Lower leg skin (tissue), 4 donors: ENCODE results near the gene MPZL1. TPM values are rescaled to one million over a fixed set of nuclear protein-coding genes. Genes with fewer than 3 reads are reported as not detected.

Experiments
- DNase-seq, 2 donors: peaks; one replicate each; pipeline ENCODE4 v3.0.0-alpha.2; 2019; ENCODE audit warnings: low spot score in 2 of 2
- H3K4me3 ChIP-seq: fragments of 200-600 bp; sonication (generic); 2 replicates; pipeline ENCODE4 v1.5.1; 2017; ENCODE audit warnings: mild to moderate bottlenecking, low read depth; ENCODE audit not compliant: poor library complexity, severe bottlenecking
- CTCF ChIP-seq, 3 donors: fragments of 450-650 bp; IDR thresholded peaks; one replicate each; pipeline ENCODE4 v1.5.1; 2016; ENCODE audit warnings: antibody characterized with exemption in 3 of 3, mild to moderate bottlenecking in 3 of 3, moderate library complexity in 2 of 3
- POLR2A ChIP-seq, 2 donors: fragments of 450-650 bp; IDR thresholded peaks; one replicate each; pipeline ENCODE4 v1.6.1; 2016 to 2017; ENCODE audit warnings: antibody characterized with exemption in 2 of 2, mild to moderate bottlenecking in 1 of 2, moderate library complexity in 1 of 2
- WGBS, 2 donors: methylation state at CpG; one replicate each; pipeline ENCODE4 v1.1.5; 2018; 5-methylcytosine and 5-hydroxymethylcytosine counted together
- intact Hi-C: fragments of 100-400 bp; cut with DNase I; formaldehyde crosslinking; loops from one replicate; pipeline ENCODE4 v1.15.0; 2023; ENCODE audit warnings: low total_unique reads
- total RNA-seq, 4 donors: library from RNA; depleted of rRNA; stranded (reverse); fragments of >200 nt; gene quantifications; one replicate each; pipeline ENCODE4 v1.1.0, GENCODE V29; 2016

Gene MPZL1
- total RNA-seq, 4 donors from 2014 or later, result 24.9 to 54.6 (median 30.9) TPM

GRCh38 chr1:167808104-167808503 lies 86.3 kb downstream of the MPZL1 start:
- WGBS, 2 donors, result 85 to 95% methylated on average over 3 of the region's 3 CpGs
- H3K4me3 ChIP-seq, result no peak overlapping the region
- intact Hi-C loops, result loop anchor here (10.0 kb wide), 1 partner anchor 83 kb away; the partner anchor contains the start of gene MPZL1
- no peak for DNase-seq
- TF ChIP-seq POLR2A (IDR thresholded peaks at IDR 0.05), result no peak
- TF ChIP-seq CTCF (IDR thresholded peaks at IDR 0.05), result no peak

- WGBS, 2 donors, result 59 to 65% methylated on average over 3 of the region's 3 CpGs
- no peak overlapping the region for H3K4me3 ChIP-seq
- intact Hi-C loops, result loop anchor here (10.0 kb wide), 1 partner anchor 84 kb away; the partner anchor contains the start of gene MPZL1
- TF ChIP-seq POLR2A (IDR thresholded peaks at IDR 0.05), result no peak
- TF ChIP-seq CTCF (IDR thresholded peaks at IDR 0.05), result no peak
- no peak for DNase-seq
Observed at GRCh38 chr1:167808690-167809089, 86.9 kb downstream of the MPZL1 start.

GRCh38 chr1:167812972-167813371 lies 91.2 kb downstream of the MPZL1 start:
- intact Hi-C loops, result no loop called here
- no peak overlapping the region for H3K4me3 ChIP-seq
- no peak for TF ChIP-seq CTCF (IDR thresholded peaks at IDR 0.05)
- TF ChIP-seq POLR2A (IDR thresholded peaks at IDR 0.05), result no peak
- DNase-seq, result no peak

GRCh38 chr1:167815650-167816049 lies 93.9 kb downstream of the MPZL1 start:
- TF ChIP-seq POLR2A (IDR thresholded peaks at IDR 0.05) (no peak), CTCF (IDR thresholded peaks at IDR 0.05) (no peak)
- DNase-seq, result no peak
- WGBS, 2 donors, result 88 to 100% methylated on average over 1 of the region's 1 CpG
- intact Hi-C loops, result no loop called here
- H3K4me3 ChIP-seq, result no peak overlapping the region

- WGBS, 2 donors, result 9 to 11% methylated on average over 35 of the region's 35 CpGs
- DNase-seq, result peak; percentile 49 to 94
- no peak for TF ChIP-seq POLR2A (IDR thresholded peaks at IDR 0.05)
- no peak for TF ChIP-seq CTCF (IDR thresholded peaks at IDR 0.05)
- intact Hi-C loops, result no loop called here
- peak overlapping the region; percentile 13 for H3K4me3 ChIP-seq
Observed at GRCh38 chr1:167819849-167820683, 98.3 kb downstream of the MPZL1 start.
